ENCODE results near the gene ASTN2.

The ASTN2 gene

DNA sequence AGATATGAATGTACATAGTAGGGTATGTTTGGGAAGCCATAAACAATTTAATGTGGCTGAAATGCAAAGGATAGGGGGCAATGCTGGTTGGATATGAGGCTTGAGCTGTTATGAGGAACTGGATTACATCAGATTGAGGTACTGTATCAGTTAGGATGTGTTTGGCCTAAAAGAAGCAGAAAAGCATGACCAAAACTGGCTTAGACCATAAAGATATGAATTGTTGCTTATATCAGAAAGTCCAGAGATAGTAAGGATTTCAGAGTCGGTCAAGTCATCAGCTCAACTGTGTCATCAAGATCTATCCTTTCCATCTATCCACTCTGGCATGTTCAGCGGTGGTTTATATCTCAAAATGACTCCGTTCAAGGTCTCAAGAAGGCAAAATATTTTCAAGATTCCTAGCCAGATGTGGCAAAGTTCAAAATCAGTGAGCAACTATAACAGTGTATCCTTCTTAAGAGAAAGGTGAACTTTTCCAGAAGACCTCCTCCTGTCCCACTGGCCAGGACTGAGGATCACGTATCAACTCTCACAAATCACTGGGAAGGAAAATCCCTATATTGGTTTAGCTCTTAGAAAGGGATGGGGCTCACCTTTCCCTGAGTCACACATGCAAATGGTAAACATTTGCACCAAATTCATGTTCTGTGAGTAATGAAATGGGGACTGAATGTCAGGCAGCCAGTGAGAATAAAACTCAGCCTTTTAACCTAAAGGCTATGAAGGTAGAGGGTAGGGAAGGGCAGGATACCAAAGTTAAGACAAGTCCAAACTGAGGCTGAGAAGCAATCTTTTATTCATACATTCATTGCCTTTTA, 469.9 kb downstream of the ASTN2 start:
- TF ChIP-seq GATA2 (IDR thresholded peaks at IDR 0.05; ENCODE audit: low read depth, low read length) (no peak), GATA3 (IDR thresholded peaks at IDR 0.05; ENCODE audit: low read depth, low read length) (no peak)

DNA sequence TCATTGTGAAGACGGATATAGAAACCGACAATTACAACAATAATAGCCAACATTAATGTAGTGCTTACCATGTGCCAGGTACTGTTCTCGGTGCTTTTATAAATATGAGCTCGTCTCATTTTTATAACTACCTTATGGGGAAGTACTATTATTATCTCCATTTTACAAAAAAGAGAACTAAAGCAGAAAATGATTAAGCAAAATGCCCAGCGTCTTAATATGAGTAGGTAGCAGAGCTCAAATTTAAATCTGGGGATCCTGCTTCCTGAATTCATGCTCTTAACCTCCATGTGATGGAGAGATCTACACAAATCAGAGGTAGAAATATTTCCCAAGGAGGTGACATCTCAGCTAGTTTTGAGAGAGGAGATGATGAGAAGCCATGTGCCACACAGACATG, 470.9 kb downstream of the ASTN2 start:
- no peak for TF ChIP-seq GATA2 (IDR thresholded peaks at IDR 0.05; ENCODE audit: low read depth, low read length)

DNA sequence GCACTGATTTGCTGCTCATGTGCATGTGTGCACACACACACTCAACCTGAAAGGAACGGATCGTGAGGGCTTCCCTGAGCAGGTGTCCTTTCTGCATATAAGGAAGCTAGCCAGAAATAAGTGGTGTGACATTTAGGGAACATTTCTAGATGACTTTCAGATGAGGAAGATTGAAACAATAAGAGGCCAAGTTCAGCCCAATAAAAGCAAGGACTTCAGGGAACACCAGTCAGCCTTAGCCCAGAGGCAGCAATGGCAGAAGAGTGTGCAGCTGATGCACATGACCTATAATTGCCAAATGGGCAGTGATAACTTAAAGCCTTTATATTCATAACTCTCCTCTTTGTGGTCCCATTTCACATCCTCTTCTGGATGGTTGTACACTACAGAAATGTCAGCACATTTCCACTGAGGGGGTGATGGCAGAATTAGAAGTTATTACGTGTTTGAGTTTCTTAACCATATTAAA, 472.2 kb downstream of the ASTN2 start:
- TF ChIP-seq GATA2 (IDR thresholded peaks at IDR 0.05; ENCODE audit: low read depth, low read length) (no peak), GATA3 (IDR thresholded peaks at IDR 0.05; ENCODE audit: low read depth, low read length) (no peak)

DNA sequence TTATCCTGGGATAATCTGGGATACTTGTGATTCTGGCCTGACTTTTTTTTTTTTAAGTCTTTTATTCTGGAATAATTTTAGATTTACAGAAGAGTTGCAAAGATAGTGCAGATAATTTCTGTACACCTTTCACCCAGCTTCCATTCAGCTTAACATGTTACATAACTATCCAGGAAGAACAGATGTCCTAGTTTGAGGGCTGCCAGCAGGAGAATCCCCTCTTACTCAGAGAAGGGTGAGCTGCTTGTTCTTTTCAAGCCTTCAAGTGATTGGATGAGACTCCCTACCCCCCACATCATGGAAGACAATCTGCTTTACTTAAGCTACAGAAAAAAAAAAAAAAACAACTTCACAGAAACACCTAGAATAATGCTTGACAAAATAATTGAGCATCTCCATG, 473.6 kb downstream of the ASTN2 start:
- TF ChIP-seq GATA2 (IDR thresholded peaks at IDR 0.05; ENCODE audit: low read depth, low read length) = no peak
- TF ChIP-seq GATA3 (IDR thresholded peaks at IDR 0.05; ENCODE audit: low read depth, low read length) = no peak

DNA sequence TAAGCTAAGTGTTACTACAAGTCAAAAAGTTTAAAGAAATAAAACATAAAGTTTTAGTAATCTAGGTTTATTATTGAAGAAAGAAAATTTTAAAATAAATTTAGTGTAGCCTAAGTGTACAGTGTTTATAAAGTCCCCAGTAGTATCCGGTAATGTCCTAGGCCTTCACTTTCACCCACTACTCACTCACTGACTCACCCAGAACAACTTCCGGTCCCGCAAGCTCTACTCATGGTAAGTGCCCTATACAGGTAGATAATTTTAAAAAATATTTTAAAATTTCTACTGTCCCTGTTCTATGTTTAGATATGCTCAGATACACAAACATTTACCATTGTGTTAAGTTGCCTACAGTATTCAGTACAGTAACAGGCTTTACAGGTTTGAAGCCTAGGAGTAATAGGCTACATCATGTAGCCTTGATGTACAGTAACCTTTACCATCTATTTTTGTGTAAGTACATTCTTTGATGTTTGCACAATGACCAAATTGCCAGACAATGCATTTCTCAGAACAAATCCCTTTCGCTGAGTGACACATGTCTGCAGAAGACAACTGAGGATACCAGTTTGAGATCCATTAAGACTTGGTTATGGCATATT, 474.1 kb downstream of the ASTN2 start:
- TF ChIP-seq GATA3 (IDR thresholded peaks at IDR 0.05; ENCODE audit: low read depth, low read length) (no peak), GATA2 (IDR thresholded peaks at IDR 0.05; ENCODE audit: low read depth, low read length) (no peak)

DNA sequence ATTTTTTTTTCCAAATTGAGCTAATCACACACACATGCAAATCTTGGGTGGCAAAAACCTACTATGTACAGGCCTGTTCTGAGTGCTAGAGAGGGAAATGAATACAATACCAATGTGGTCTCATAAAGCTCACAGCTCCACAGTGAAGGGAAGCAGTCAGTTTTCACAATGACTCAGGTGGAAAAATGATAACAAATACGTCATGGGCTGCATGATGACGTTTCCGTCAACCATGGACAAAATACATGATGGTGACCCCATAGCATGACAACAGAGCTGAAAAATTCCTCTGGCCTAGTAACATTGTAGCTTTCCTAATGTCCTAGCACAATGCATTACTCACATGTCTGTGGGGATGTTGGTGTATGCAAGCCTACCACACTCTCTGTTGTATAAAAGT, 475.2 kb downstream of the ASTN2 start:
- no peak for TF ChIP-seq GATA3 (IDR thresholded peaks at IDR 0.05; ENCODE audit: low read depth, low read length)
- no peak for TF ChIP-seq GATA2 (IDR thresholded peaks at IDR 0.05; ENCODE audit: low read depth, low read length)

DNA sequence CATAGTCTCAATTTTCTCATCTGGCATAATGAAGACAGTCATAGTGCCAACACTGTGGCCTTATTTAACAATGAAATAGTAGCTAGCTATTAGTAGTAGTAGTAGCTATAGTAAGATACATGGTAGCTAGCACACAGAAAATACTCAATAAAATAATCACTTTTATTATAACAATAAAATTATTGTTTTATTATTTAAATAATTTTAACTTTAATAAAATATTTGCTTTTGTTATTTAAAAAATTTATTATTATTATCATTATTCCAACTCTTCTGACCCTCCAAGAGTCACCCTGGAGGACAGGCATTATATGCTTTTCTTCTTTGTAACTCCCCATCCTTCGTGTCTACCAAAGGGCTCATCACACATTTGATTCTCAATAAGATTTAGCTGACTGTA, 475.7 kb downstream of the ASTN2 start:
- no peak for TF ChIP-seq GATA2 (IDR thresholded peaks at IDR 0.05; ENCODE audit: low read depth, low read length)
- TF ChIP-seq GATA3 (IDR thresholded peaks at IDR 0.05; ENCODE audit: low read depth, low read length) = no peak

DNA sequence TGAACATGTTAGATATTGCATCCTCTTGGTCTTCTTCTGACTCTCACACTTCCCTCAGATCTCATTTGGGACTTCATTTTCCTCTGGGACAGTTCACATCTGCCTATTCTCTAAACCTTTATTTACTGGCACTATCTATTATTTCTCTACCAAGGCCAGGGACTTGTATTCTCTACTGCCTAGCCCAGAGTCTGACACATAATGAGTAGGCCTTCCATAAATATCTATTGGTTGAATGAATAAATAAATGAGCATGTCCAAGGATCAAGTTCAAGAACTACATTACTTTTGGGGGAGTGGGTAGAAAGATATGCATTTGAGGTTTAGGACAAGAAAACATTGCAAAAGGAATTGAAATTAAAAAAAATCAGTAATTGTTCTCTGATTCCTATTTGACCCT, 477.5 kb downstream of the ASTN2 start:
- no peak for TF ChIP-seq GATA3 (IDR thresholded peaks at IDR 0.05; ENCODE audit: low read depth, low read length)
- TF ChIP-seq GATA2 (IDR thresholded peaks at IDR 0.05; ENCODE audit: low read depth, low read length) = no peak

DNA sequence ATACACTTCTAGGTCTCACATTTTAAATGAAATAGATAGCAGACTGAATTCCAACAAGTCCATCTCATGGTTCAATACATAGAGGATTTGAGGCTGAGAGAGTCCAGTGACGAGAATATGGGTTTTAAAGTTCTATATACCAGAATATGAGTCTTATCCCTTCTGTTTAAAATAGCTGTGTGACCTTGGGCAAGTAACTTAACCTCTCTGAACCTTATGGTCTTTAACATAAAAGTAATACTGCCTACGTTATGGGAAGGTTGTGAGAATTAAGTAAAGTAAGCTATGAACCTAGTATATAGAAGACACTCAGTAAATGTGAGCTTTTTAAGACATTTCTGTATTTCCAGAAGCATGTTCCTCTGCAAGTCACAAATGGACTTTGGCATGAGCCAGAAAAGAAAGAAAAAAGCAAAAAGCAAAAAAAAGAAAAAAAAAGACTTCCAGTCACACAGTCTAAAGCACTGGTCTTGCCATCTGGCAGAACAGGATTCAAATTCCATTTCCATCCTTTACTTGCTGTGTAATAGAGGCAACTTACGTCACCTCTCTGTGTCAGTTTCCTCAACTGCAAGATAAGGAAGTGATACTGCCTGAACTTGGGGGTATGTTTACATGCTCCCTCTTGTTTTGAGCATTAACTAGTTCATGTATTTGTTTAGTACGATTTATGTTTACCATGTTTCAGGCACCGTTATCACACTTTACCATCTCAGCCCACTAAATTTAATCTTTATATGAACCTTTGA, 479.5 kb downstream of the ASTN2 start:
- TF ChIP-seq GATA2 (IDR thresholded peaks at IDR 0.05; ENCODE audit: low read depth, low read length) (no peak), GATA3 (IDR thresholded peaks at IDR 0.05; ENCODE audit: low read depth, low read length) (no peak)

DNA sequence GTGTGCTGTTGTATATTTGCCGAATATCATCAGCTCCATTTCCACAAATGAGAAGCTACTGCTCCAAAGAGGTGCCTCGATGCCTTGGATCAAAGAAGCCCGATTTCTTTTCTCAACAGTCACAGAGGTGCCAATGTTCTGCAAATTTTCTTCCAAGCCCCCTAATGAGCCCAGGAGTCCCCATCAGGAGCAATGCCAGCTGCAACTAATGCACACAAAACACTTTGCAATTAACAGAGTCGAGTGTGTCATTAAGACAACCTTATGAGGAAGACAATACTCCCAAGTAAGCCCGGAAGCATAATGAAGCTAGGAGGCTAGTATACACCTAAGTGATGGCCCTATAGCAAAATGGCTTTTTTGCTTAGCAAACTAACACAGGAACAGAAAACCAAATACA, 480.7 kb downstream of the ASTN2 start:
- TF ChIP-seq GATA2 (IDR thresholded peaks at IDR 0.05; ENCODE audit: low read depth, low read length) = no peak
- TF ChIP-seq GATA3 (IDR thresholded peaks at IDR 0.05; ENCODE audit: low read depth, low read length) = no peak

DNA sequence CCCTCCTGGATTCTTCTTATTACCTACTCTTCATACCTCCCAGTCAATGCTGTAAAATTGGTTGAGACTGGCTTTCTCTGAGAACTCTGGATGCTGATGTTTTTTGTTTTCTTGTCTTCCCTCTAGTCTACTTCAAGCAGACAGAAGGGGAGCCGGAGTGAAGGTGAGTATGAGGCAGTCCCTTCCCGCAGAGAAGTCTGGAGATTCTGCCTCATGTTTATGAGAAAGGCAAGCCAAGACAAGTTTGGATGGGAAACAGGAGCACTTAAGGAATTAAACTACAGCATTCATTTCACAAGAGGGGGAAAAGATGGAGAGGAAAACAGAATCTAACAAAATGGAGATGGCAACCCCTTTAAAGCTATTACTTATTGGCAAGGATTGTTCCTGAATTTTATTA, 481.6 kb downstream of the ASTN2 start:
- no peak for TF ChIP-seq GATA2 (IDR thresholded peaks at IDR 0.05; ENCODE audit: low read depth, low read length)
- no peak for TF ChIP-seq GATA3 (IDR thresholded peaks at IDR 0.05; ENCODE audit: low read depth, low read length)

DNA sequence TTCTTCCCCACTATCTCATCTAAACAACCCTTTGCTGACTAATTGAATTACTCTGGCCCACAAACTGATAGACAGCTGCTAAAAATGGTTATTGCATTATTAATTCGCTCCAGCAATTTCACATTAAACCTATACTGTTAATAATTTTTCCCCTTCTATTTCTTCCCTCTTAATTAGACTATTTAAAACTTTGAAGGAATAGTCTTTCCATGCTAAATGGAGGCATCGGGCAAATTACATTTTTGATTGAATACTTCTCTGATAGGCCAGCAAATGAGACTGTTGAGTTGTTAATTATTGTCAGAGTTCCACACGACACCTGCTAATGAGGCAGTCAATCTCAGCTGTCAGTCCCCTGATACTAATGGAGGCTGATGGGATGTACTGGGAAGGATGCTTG, 485.2 kb downstream of the ASTN2 start:
- TF ChIP-seq GATA2 (IDR thresholded peaks at IDR 0.05; ENCODE audit: low read depth, low read length) (no peak), GATA3 (IDR thresholded peaks at IDR 0.05; ENCODE audit: low read depth, low read length) (no peak)

DNA sequence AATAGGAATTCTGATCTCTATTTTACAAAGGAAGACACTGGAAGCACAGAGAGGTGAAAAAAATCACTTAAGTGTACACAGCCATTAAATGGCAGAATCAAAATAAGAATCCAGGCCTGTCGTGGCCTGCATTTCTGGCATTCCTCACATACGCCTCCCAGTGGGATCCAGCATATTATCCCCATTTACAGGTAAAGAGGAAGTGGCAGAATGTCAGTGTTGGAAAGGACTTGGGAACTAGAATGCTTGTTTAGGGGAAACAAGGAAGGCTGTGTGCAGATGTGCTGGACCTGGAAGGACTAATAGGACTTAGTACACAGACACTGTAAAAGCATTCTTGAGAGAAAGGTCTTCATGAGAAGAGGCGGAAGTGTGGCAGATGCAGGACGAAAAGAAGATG, 486.0 kb downstream of the ASTN2 start:
- no peak for TF ChIP-seq GATA3 (IDR thresholded peaks at IDR 0.05; ENCODE audit: low read depth, low read length)
- TF ChIP-seq GATA2 (IDR thresholded peaks at IDR 0.05; ENCODE audit: low read depth, low read length) = no peak

DNA sequence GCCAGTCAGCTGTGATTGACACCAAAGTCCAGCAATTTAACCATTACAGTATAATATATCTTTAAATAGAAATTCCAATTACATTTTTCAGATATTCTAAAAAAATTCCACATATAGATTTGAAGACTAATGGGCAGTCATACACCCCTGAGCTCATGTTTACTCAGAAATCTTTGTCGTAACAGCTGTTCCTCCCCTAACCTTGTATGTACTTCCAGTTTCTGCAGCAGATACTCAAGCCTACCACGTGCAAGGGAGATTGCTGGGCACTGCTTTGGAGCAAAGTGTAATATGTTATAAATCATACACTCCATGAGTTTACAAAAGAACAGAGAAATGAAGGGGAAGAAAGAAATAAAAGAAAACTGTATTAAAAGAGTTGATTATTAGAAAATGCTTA, 486.6 kb downstream of the ASTN2 start:
- TF ChIP-seq GATA3 (IDR thresholded peaks at IDR 0.05; ENCODE audit: low read depth, low read length) (no peak), GATA2 (IDR thresholded peaks at IDR 0.05; ENCODE audit: low read depth, low read length) (no peak)

DNA sequence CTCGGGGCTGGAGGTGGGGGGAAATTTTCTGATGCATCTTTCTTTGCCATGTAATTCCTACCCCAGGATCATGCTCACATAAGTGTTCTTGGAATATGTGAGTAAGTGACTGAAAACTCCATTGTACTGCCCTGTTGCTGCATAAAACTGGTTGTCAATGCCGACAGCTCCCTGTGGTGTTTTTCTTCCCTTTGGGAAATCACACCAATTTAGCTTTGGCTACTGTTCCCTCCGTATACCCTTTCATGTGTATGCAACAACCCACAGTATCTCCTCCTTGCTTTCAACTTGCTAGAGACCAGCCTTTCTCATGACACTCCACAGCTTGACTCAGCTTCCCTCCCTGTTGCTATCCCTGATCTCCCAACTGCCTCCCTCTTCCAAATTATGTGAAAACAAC, 487.1 kb downstream of the ASTN2 start:
- no peak for TF ChIP-seq GATA2 (IDR thresholded peaks at IDR 0.05; ENCODE audit: low read depth, low read length)
- no peak for TF ChIP-seq GATA3 (IDR thresholded peaks at IDR 0.05; ENCODE audit: low read depth, low read length)

Measured in SH-SY5Y (cell line).